MM.1S (cell line): ENCODE measurements around the gene PLEKHA7.

Experiments used
- CTCF ChIP-seq: fragments of 300-600 bp; sonication (generic); IDR thresholded peaks from 2 replicates; pipeline ENCODE4 v1.5.1; 2016; ENCODE audit warnings: antibody characterized with exemption, low read length, mixed read lengths
- EZH2 ChIP-seq: fragments of 300-600 bp; sonication (generic); optimal IDR thresholded peaks from 2 replicates; pipeline ENCODE3; 2017; ENCODE audit warnings: low read depth, mild to moderate bottlenecking, antibody characterized with exemption, low read length, mixed read lengths
- EZH2phosphoT487 ChIP-seq: fragments of 300-600 bp; sonication (generic); IDR thresholded peaks from 2 replicates; pipeline ENCODE4 v1.6.1; 2018; ENCODE audit warnings: antibody characterized with exemption, low read length

GRCh38 chr11:16818284-16818683, 195.9 kb downstream of the PLEKHA7 start:
- TF ChIP-seq CTCF = no peak
- TF ChIP-seq EZH2phosphoT487 = no peak
- TF ChIP-seq EZH2 = no peak
